Endometrium (tissue), 2 donors: ENCODE results near the gene SALL4.

Source experiments
- FAIRE-seq: peaks from 2 replicates; lab custom pipeline; 2012; peaks lifted over from hg19 to GRCh38; lab: Jason Lieb, UNC
- donor health status: control.
- donor health status: control.

SALL4 gene

DNA sequence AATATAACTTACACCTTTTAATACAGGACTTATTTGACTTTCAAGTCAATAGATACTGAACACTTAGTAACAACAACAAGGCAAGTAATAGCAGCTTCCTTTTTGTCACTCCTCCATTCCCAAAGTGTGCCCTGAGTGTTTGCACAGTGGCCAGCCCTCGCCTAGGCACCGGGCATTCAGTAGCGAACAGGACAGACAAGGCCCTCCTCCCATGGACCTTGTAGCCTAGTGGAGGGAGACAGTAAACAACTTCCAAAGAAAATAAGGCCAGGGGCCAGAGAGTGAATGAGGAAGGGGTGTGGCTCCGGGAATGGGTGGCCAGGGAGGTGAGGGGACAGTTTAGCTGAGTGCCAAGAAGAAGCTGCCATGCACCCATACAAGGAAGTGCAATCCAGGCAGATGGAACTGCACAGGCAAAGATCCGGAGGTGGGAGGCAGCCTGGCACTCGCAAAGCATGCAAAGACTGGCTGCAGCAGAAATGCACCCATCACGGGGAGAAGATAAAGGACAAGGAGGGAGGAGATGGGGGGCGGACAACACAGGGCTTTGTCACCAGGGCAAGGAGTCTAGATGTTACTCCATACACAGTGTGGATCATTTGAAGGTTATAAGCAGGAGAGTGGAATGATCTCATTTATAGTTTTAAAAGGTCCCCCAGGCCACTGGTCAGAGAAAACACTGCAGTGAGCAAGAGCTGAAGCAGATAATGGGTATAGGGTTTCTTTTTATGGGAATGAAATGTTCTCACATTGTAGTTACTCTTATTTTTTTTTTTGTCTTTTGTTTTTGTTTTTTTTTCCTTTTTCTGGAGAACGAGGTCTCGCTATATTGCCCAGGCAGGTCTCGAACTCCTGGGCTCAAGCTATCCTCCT lies 66.4 kb downstream of the SALL4 start:
- no peak for FAIRE-seq

DNA sequence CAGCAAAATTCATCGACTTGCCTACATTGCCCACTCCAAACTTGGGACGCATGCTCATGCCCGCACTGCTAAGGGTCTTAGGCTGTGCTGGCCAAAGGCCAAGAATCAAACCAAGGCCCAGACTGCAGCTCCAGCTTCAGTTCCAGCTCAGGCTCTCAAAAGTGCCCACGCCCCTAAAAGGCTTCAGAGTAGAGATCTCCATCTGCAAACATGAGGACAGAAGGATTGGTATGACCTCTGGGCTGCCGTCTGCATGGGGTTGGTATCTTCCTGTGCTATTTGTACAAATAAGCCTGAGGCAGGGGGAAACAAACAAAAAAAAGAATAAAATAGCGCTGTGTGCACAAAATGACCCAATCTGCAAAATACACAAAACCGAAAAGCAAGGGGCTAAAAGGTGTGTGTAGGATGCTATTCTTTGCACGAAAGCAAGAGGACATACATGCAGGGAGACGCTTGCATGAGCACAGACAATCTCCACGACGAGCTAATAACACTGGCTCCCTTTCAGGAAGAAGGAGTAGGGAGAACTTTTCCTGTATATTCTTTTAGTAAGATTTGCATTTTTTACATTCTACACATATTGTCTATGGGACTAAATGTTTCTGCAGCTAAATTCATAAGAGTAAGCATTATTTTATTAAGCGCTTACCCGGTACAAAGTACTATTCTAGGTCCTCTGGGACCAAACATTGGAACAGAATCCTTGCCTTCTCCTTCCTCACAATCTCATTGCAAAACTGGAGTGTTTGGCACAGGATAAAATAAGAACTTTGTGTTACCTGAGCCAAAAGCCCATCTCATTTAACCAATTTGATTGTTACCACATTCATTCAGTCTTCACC lies 67.2 kb downstream of the SALL4 start:
- no peak for FAIRE-seq

DNA sequence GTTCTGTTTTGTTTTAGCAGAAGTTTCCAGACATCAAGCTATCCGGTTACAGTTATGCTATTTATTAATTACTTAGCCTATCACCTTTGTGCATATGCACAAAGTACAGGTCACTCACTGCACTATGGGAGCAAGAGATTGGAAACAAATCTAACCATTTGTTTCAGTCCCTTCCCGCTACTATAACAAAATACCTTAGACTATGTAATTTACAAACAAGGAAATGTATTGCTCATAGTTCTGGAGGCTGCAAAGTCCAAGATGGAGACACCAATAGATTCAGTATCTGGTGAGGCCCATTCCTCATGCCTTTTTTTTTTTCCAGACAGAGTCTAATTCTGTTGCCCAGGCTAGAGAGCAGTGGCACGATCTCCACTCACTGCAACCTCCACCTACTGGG lies 69.3 kb downstream of the SALL4 start:
- FAIRE-seq = no peak
